ENCODE results near the gene NCKAP5.

The NCKAP5 gene

GRCh38 chr2:133317178-133317577, 251.1 kb downstream of the NCKAP5 start:
- DNase-seq, result no peak

DNA sequence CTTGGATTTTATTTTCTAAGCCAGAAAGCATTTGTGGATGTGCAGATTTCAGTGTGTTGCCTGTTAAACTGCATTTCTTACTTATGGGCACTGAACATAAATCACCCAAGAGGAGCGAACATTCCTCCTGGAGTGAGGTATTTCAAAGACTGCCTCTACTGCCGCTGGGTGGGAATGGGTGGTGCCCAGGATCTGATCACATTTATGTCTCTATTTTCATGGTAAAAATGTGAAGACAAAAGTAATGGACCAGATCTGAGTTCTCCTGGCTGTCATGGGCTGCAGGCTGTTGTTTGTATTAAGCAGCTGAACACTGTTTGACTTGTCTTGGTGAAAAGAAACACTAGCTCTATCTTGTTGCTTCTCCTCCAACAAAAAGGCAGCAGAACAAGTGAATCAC, 251.7 kb downstream of the NCKAP5 start:
- no peak for DNase-seq

DNA sequence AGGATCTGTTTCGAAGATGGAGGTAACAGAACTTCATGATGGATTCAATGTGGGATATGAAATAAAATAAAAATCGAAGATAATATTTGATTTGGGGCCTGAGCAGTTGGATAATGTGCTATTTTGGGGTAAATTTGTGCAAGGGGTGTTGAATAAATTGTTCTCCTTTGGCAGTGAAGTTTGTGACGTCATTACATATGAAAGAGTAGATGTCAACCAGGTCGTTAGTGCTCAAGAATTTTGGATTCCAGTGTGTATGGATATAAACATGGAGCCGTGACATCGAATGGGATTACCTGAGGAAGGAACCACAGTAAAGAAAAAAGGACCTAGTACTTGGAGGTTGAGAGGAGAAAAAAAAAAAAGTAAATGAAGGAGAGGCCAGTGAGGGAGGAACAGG, 253.0 kb downstream of the NCKAP5 start:
- DNase-seq, result no peak

- DNase-seq, result no peak
Observed at GRCh38 chr2:133314795-133315194, 253.5 kb downstream of the NCKAP5 start.

DNA sequence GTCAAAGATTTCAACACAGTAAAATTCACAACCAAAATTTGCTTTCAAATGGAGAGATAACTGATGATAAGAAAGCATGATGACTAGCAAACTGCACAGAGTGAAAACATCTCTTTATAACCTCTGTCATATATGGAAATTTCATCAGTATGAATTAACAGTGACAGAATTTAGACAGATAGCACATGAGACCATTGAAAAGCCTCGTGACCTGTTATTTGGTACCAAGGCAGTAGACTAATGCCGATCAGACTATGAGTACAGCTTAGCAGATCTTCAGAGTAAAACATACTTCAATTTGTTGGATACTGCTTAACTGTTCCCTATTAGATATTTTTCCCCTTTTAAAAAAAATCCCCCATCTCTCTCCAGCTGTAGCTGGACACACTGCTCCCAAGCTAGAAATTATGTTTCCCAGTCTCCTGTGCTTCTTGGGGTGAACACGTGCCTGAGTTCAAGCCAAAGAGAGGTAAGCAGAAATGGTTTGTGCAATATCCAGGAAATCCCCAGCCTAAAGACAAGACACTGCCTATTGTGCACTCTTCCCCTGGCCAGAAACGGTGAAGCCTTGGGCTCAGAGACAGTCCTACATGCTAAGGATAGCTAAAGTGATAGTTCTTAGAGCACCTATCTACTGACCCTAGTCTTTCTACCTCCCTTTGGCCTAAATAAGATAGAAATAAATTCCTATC, 256.1 kb downstream of the NCKAP5 start:
- no peak for DNase-seq

DNA sequence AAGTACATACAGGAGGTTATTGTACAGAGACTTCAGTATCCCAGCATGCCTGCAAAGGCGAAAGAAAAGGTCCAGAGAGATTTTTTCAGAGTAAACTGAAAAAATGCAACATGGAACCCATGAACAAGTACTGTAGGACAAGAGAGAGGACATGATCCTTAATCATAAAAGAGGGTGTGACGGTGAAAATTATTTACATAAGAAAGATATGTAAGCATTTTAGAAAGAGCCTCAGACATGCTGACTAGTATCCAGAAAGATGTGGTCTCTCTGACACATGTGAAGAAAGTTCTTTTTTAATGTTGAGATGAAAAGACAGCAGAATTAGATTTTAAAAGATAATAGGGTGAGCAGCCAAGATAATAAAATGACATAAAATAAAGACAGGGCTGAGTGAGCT, 262.0 kb downstream of the NCKAP5 start:
- no peak for DNase-seq

- no peak for DNase-seq
Observed at GRCh38 chr2:133304344-133304743, 263.9 kb downstream of the NCKAP5 start.

DNA sequence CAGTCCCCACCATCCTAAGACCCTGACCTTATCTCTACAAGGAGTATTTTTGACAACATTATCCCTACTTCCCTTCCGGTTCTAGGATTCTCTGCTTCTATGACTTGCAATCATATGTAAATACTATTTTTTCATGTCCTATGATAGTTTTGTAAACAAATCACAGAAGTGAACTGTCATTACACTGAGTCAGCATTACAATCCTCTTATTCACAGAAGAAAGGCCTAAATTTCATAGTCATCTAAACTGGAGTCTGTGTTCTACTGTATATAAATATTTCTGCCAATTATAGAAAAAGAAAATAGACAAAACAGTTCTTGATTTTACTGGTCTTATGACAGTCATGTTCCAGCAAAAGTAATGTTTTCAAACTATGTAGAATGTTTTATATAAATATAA, 265.1 kb downstream of the NCKAP5 start:
- no peak for DNase-seq

GRCh38 chr2:133296401-133296800, 271.9 kb downstream of the NCKAP5 start:
- no peak for DNase-seq

DNA sequence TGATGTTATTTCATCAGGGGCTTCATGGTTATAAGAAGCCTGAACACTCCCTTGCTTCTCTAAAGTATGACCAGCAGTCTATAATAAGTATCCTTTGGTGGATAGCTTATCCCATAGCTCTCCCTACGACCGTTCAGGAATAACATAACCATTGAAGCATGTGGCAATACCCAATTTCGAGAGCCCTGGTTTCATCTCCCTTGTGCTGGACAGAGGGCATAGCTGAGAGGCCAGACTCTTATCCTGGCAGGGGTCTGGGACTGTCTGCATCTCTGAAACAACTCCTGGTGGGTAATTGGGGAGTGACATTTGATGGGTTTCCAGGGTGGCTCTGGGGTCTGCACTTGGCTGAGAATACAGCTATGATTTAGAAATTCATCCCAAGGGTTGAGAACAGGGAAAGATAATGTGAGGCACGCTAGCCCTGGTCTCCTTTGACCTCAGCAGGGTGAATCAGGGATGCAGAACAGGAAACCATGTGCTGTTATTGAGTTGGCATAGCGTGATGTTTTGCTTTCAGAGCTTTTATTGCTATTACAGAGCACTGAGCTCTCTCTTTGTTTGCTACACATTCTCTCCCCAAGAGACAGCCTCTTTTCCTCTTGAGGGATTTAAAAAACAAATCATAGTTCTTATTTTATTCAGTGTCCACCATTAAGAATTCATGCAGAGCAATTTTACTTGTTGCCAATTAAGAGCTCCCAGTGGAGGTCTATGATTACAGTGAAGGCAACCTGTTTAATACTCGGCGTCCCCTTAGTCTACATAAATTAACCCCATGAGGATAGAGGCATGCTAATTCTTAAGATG, 274.5 kb downstream of the NCKAP5 start:
- DNase-seq, result no peak

DNA sequence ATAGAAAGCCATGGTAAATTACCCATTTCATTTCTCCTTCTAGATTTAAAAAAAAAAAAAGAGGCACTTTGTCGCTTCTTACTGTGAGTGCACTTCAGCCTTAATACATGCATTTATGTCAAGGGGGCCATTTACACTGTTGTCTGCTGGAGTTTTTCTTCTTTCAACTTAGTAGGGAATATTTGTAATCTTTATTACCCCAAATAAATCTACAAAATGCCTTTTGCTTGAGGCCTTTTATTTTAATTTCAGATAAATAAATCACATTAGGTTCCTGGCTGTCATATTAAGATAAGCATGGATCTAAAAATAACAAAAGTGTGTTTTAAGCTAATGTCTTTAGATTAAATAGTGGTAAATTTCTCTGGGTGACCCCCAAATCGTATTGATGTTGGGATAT, 276.0 kb downstream of the NCKAP5 start:
- DNase-seq, result no peak

DNA sequence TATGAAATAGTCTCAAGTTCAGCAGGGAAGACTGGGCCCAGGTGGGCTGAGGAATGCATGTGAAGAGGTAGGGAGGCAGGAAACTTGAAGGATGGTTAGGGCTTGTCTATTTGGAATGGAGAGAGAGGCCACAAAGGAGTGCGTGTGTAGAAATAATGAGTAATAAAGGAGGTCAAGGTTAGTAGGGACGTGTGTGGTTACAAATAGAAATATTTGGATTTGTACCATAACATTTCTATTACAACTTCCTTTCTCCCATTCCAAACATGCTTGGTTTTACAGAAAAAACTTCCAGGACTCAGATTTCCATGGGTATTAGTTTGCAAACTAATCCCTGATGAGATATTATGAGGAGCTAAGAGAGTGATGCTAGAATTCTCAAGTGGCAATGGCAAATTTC, 280.6 kb downstream of the NCKAP5 start:
- DNase-seq, result no peak

DNA sequence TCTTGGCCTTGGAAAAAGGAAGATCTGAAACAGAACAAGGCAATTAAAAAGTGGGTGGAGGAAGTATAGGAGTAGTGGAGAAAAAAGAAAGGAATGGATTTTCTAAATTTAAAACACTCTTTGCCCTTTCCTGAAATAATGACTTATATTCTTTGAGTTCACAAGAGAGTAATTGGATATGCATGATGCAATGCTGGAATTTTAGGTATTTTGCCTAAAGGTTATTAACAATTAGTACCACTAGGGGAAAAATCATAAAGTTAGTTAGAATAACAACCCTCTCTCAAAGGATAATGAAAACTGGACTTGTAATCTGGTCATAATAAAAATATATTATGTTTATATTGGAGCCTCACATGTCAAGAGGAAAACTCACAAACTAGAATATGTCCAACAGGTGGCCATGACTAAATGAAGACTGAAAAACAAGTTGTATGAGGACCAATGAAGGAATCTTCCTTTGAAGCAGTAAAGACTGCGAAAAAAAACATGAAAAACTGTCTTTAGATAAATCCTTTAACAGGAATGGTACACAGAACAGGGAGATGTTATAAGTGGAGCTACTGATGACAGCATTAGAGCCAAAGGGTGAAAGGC, 281.8 kb downstream of the NCKAP5 start:
- no peak for DNase-seq

DNA sequence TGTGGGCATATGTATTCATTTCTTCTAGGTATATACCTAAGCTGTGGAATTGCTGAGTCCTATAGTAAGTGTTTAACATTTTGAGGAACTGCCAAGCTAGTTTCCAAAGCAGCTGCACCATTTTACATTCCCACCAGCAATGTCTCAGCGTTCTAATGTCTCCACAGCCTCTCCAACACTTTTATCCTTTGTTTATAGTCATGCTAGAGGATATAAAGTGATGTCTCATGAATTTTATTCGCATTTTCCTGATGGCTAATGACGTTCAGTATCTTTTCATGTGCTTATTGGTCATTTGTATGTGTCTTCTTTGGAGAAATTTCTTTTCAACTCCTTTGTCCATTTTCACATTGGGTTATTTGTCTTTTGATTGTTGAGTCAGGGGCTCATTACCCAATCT, 295.2 kb downstream of the NCKAP5 start:
- no peak for DNase-seq

GRCh38 chr2:133271105-133271504, 297.2 kb downstream of the NCKAP5 start:
- no peak for DNase-seq

- no peak for DNase-seq
Observed at GRCh38 chr2:133270550-133270949, 297.7 kb downstream of the NCKAP5 start.

GRCh38 chr2:133266926-133267590, 301.2 kb downstream of the NCKAP5 start:
- no peak for DNase-seq

- DNase-seq, result no peak
Observed at GRCh38 chr2:133266041-133266925, 302.0 kb downstream of the NCKAP5 start.

GRCh38 chr2:133265432-133265949, 302.8 kb downstream of the NCKAP5 start:
- no peak for DNase-seq

GRCh38 chr2:133264989-133265401, 303.3 kb downstream of the NCKAP5 start:
- no peak for DNase-seq

DNA sequence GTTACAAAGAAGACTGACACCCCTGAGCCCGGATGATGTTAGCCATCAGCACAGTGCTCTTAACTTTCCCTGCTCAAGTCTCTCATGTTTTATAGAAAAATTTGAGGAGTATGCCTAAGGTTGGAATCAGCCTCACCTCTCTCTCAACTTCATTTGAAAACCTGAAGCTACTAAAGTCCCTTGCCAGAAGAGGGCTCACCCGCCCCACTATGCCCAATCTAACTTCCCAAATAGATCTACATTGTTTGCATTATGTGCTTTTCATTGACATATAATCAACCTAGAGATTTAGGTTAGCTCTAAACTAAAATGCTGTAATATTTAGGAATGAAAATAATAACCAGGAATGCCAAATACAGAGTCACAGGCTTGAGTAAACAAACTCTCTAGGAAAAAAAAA, 305.4 kb downstream of the NCKAP5 start:
- DNase-seq, result no peak

- DNase-seq, result no peak
Observed at GRCh38 chr2:133255360-133255759, 312.9 kb downstream of the NCKAP5 start.
